SU-DHL-6 (cell line): Measurements from ENCODE around the gene SLFNL1.

Source experiments
- H2AFZ ChIP-seq: fragments of 200-600 bp; sonication (generic); 2 replicates; pipeline ENCODE4 v1.6.1; 2014; ENCODE audit warnings: low read depth, mild to moderate bottlenecking, moderate library complexity, mixed read lengths, antibody characterized with exemption, low read length; ENCODE audit not compliant: severe bottlenecking
- H3F3A ChIP-seq: fragments of 200-600 bp; shearing (Covaris generic); 2 replicates; pipeline ENCODE4 v1.6.0; 2016; ENCODE audit warnings: antibody characterized with exemption, mild to moderate bottlenecking; ENCODE audit not compliant: insufficient read depth
- H3K27ac ChIP-seq: fragments of 200-600 bp; sonication (generic); 2 replicates; pipeline ENCODE4 v1.5.1; 2016; ENCODE audit warnings: low read depth, mild to moderate bottlenecking, low read length, moderate library complexity, mixed read lengths
- H3K27me3 ChIP-seq: fragments of 200-600 bp; sonication (generic), shearing (Covaris generic); 2 replicates; pipeline ENCODE4 v1.6.0; 2014; ENCODE audit warnings: mild to moderate bottlenecking, low read length
- H3K36me3 ChIP-seq: fragments of 200-600 bp; sonication (generic); 2 replicates; pipeline ENCODE4 v1.6.1; 2014; ENCODE audit warnings: mild to moderate bottlenecking, low read length, mixed read lengths
- H3K4me2 ChIP-seq: fragments of 300-600, 200-600 bp; shearing (Covaris generic), sonication (generic); 2 replicates; pipeline ENCODE4 v1.6.0; 2014; ENCODE audit warnings: low read length, low read depth, mild to moderate bottlenecking; ENCODE audit not compliant: poor library complexity, severe bottlenecking
- H3K4me3 ChIP-seq: fragments of 200-600 bp; sonication (generic); 2 replicates; pipeline ENCODE4 v1.5.1; 2014; ENCODE audit warnings: antibody characterized with exemption, low read length, mild to moderate bottlenecking, mixed read lengths; ENCODE audit not compliant: insufficient read depth, poor library complexity, severe bottlenecking
- H3K79me2 ChIP-seq: fragments of 200-600 bp; sonication (generic); 2 replicates; pipeline ENCODE4 v1.6.1; 2014; ENCODE audit warnings: mild to moderate bottlenecking, low read length, moderate library complexity; ENCODE audit not compliant: insufficient read depth
- H3K9ac ChIP-seq: fragments of 200-600 bp; sonication (generic); 2 replicates; pipeline ENCODE4 v1.7.0; 2014; ENCODE audit warnings: mild to moderate bottlenecking, low read length
- H3K9me2 ChIP-seq: fragments of 200-600 bp; sonication (generic); replicated peaks from 2 replicates; pipeline ENCODE4 v1.6.1; 2014; ENCODE audit warnings: low read length; ENCODE audit not compliant: insufficient read depth
- H3K9me3 ChIP-seq: fragments of 200-600 bp; sonication (generic); 2 replicates; pipeline ENCODE4 v1.6.1; 2014; ENCODE audit warnings: low read length, mixed read lengths; ENCODE audit not compliant: insufficient read depth
- H4K20me1 ChIP-seq: fragments of 200-600 bp; sonication (generic); 2 replicates; pipeline ENCODE4 v1.6.1; 2014; ENCODE audit warnings: low read depth, mild to moderate bottlenecking, antibody characterized with exemption, low read length, moderate library complexity, mixed read lengths
- EZH2phosphoT487 ChIP-seq: fragments of 200-600 bp; sonication (generic), shearing (Covaris generic); conservative IDR thresholded peaks from 2 replicates; pipeline ENCODE4 v1.6.1; 2018; ENCODE audit warnings: mild to moderate bottlenecking, antibody characterized with exemption, low read length, moderate library complexity, mixed read lengths
- TF ChIP-seq, protein P1 (sequence below): fragments of 200-600 bp; sonication (generic); IDR thresholded peaks from one replicate; pipeline ENCODE4 v1.5.1; 2017; ENCODE audit warnings: antibody characterized with exemption, mild to moderate bottlenecking, low read length, moderate library complexity; ENCODE audit not compliant: insufficient read depth, poor library complexity, severe bottlenecking

The SLFNL1 gene

GRCh38 chr1:40997096-40997495 is 24.4 kb downstream of the SLFNL1 start:
- no peak overlapping the region for H2AFZ ChIP-seq
- H3K9ac ChIP-seq: no peak overlapping the region
- H3K9me2 ChIP-seq: no peaks in the 10 kb centered on the region
- peaks cover 18% of the 10 kb centered on the region for H3K79me2 ChIP-seq
- H3K4me2 ChIP-seq: no peak overlapping the region
- no peak overlapping the region for H3K27ac ChIP-seq
- no peaks in the 10 kb centered on the region for H3K9me3 ChIP-seq
- no peak overlapping the region for H3K4me3 ChIP-seq
- no peaks in the 10 kb centered on the region for H3K27me3 ChIP-seq
- H3K36me3 ChIP-seq: peaks cover 58% of the 10 kb centered on the region
- TF ChIP-seq, protein P1, sequence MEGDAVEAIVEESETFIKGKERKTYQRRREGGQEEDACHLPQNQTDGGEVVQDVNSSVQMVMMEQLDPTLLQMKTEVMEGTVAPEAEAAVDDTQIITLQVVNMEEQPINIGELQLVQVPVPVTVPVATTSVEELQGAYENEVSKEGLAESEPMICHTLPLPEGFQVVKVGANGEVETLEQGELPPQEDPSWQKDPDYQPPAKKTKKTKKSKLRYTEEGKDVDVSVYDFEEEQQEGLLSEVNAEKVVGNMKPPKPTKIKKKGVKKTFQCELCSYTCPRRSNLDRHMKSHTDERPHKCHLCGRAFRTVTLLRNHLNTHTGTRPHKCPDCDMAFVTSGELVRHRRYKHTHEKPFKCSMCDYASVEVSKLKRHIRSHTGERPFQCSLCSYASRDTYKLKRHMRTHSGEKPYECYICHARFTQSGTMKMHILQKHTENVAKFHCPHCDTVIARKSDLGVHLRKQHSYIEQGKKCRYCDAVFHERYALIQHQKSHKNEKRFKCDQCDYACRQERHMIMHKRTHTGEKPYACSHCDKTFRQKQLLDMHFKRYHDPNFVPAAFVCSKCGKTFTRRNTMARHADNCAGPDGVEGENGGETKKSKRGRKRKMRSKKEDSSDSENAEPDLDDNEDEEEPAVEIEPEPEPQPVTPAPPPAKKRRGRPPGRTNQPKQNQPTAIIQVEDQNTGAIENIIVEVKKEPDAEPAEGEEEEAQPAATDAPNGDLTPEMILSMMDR: no peak
- no peak for TF ChIP-seq EZH2phosphoT487
- H4K20me1 ChIP-seq: no peaks in the 10 kb centered on the region; the same call in none of the 2 replicates
- H3F3A ChIP-seq: peaks cover 9% of the 10 kb centered on the region; the same call in 1 of the 2 replicates

GRCh38 chr1:40989066-40989465 is 32.5 kb downstream of the SLFNL1 start:
- H3K79me2 ChIP-seq: peaks cover 34% of the 10 kb centered on the region
- H3K9me2 ChIP-seq: no peaks in the 10 kb centered on the region
- no peak overlapping the region for H3K4me2 ChIP-seq
- no peaks in the 10 kb centered on the region for H3F3A ChIP-seq
- no peak overlapping the region for H3K9ac ChIP-seq
- H3K27ac ChIP-seq: no peak overlapping the region
- no peaks in the 10 kb centered on the region for H3K9me3 ChIP-seq
- no peak overlapping the region for H3K4me3 ChIP-seq
- TF ChIP-seq, protein P1: no peak
- no peak for TF ChIP-seq EZH2phosphoT487
- peaks cover 3% of the 10 kb centered on the region; the same call in 1 of the 2 replicates for H4K20me1 ChIP-seq
- H3K27me3 ChIP-seq: no peaks in the 10 kb centered on the region
- H2AFZ ChIP-seq: no peak overlapping the region
- H3K36me3 ChIP-seq: peaks cover 66% of the 10 kb centered on the region

GRCh38 chr1:40988280-40988679 is 33.2 kb downstream of the SLFNL1 start:
- H3K79me2 ChIP-seq: peaks cover 42% of the 10 kb centered on the region
- H3K4me2 ChIP-seq: no peak overlapping the region
- peaks cover 68% of the 10 kb centered on the region for H3K36me3 ChIP-seq
- H3K9ac ChIP-seq: no peak overlapping the region
- no peak overlapping the region for H2AFZ ChIP-seq
- H3K9me3 ChIP-seq: no peaks in the 10 kb centered on the region
- H3K4me3 ChIP-seq: no peak overlapping the region
- TF ChIP-seq EZH2phosphoT487: no peak
- TF ChIP-seq, protein P1: no peak
- H3K27ac ChIP-seq: no peak overlapping the region
- H3K9me2 ChIP-seq: no peaks in the 10 kb centered on the region
- peaks cover 5% of the 10 kb centered on the region; the same call in 1 of the 2 replicates for H4K20me1 ChIP-seq
- H3F3A ChIP-seq: no peaks in the 10 kb centered on the region
- no peaks in the 10 kb centered on the region for H3K27me3 ChIP-seq
